Tongue (tissue), 2 donors: Measurements from ENCODE around the gene GPC1. TPM values are rescaled to one million over a fixed set of nuclear protein-coding genes. Genes with fewer than 3 reads are reported as not detected.

Source experiments
- DNase-seq: peaks from one replicate; pipeline ENCODE4 v3.0.0-alpha.2; 2015
- total RNA-seq: library from RNA; depleted of rRNA; stranded (reverse); fragments of >200 nt; gene quantifications from one replicate; pipeline ENCODE4 v1.2.3, GENCODE V29; 2014

GPC1 gene
- total RNA-seq, 1 donor from 2014 or later, result 133 TPM

- DNase-seq, result no peak
These were observed 21.2 kb downstream of the GPC1 start for GRCh38 chr2:240456447-240457222.

- no peak for DNase-seq
These were observed 22.0 kb downstream of the GPC1 start for GRCh38 chr2:240457223-240458043.

GRCh38 chr2:240458044-240458899 lies 22.8 kb downstream of the GPC1 start:
- no peak for DNase-seq

GRCh38 chr2:240458900-240459391 lies 23.5 kb downstream of the GPC1 start:
- DNase-seq, result no peak

GRCh38 chr2:240459401-240460252 lies 24.2 kb downstream of the GPC1 start:
- DNase-seq, result peak; percentile 87

GRCh38 chr2:240460253-240460711 lies 24.8 kb downstream of the GPC1 start:
- DNase-seq, result no peak

GRCh38 chr2:240460781-240461431 lies 25.4 kb downstream of the GPC1 start:
- no peak for DNase-seq

- DNase-seq, result no peak
These were observed 26.1 kb downstream of the GPC1 start for GRCh38 chr2:240461471-240462072.

GRCh38 chr2:240462073-240462706 lies 26.7 kb downstream of the GPC1 start:
- DNase-seq, result no peak

GRCh38 chr2:240462707-240463273 lies 27.3 kb downstream of the GPC1 start:
- DNase-seq, result no peak

GRCh38 chr2:240463274-240463865 lies 27.9 kb downstream of the GPC1 start:
- DNase-seq, result no peak

GRCh38 chr2:240463866-240464481 lies 28.5 kb downstream of the GPC1 start:
- no peak for DNase-seq

- DNase-seq, result no peak
These were observed 29.2 kb downstream of the GPC1 start for GRCh38 chr2:240464514-240465241.

GRCh38 chr2:240465268-240465764 lies 29.9 kb downstream of the GPC1 start:
- no peak for DNase-seq

- DNase-seq, result no peak
These were observed 30.5 kb downstream of the GPC1 start for GRCh38 chr2:240465765-240466578.

- no peak for DNase-seq
These were observed 31.2 kb downstream of the GPC1 start for GRCh38 chr2:240466579-240467148.
